ENCODE results near the gene PPP2R5E. TPM values are rescaled to one million over a fixed set of nuclear protein-coding genes. Genes with fewer than 3 reads are reported as not detected.
"Not testable (repeated sequence)": the region's sequence is repeated elsewhere in the genome, so short reads cannot be mapped to it uniquely, and the experiment has no call there.

The PPP2R5E gene
- total and polyA plus RNA-seq, 9 of the 15 experiments (the other 6 are each of a cell fraction or from before 2014, with no cell fraction given), result 4.2 to 30.3 (median 11.0) TPM

DNA sequence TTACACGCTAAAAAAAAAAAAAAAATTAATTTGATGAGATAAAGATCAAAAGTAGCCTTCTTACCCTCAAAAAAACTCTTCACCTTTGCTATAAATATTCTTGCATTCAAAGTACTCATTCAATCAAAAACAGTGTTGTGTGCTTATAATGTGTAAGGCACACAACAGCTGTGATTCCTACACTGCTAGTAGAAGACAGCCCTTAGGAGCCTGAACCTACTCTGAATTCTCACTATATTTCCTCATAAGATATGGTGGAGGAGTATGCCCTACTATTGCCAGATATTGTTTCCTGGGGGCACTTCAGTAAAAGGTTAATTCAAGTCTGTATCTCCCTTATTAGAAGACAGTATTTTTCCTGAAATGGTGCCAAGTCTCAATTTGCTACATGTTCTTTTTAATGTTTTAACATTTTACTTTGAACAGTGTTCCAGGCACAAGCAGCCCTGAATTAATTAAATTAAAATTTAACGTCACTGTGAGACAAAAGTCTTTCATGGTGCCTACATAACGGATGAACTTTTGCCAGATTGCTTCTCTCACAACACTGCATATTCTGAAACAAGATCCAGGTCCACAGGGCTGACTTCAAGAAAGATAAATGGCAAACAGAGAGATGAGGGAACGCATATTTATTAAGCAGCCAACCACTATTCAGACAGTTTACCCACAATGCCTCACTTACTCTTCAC lies 19.3 kb downstream of the PPP2R5E start:
- WGBS (ENCODE audit: insufficient coverage, low coverage, missing lambda C conversion rate), result 73% methylated on average over 4 of the region's 4 CpGs
- Histone ChIP-seq H3K9me1 (ENCODE audit: control insufficient read depth, insufficient read depth, low read length) (no peaks in the 10 kb centered on the region), H3K79me2 (ENCODE audit: control insufficient read depth, insufficient read depth, low read length) (peaks cover 14% of the 10 kb centered on the region), H3K4me3 (no peak overlapping the region), H3K9ac (ENCODE audit: insufficient read depth in 1 of 2, low read depth in 2 of 2, low read length in 2 of 2) (no peak overlapping the region), H3K4me2 (ENCODE audit: insufficient read depth, low read length) (no peak overlapping the region), H3K27ac (ENCODE audit: extremely low read depth, low read depth, low read length) (no peak overlapping the region), H3K4me1 (replicated peaks in 1 of 2; ENCODE audit: control insufficient read depth in 2 of 2, insufficient read depth in 2 of 2, low read length in 2 of 2) (peaks cover 0 to 4% of the 10 kb centered on the region in 2 experiments; a peak in 2 of 5 replicates), H2AFZ (ENCODE audit: low read depth, low read length) (no peak overlapping the region), H3K9me3 (replicated peaks; ENCODE audit: control insufficient read depth, insufficient read depth, low read depth, low read length) (no peaks in the 10 kb centered on the region), H3K27me3 (ENCODE audit: control insufficient read depth in 2 of 2, insufficient read depth in 2 of 2, low read length in 2 of 2) (no peaks in the 10 kb centered on the region), H3K36me3 (ENCODE audit: control insufficient read depth, insufficient read depth, low read length) (peaks cover 5% of the 10 kb centered on the region; the same call in 2 of the 3 replicates), H4K20me1 (replicated peaks; ENCODE audit: control insufficient read depth, insufficient read depth, low read length) (no peaks in the 10 kb centered on the region)
- POLR2A ChIA-PET, result no interaction called here
- no TSS peak for BruUV-seq (replicated peaks)
- intact Hi-C loops (cut with micrococcal nuclease) (no loop called here), in situ Hi-C loops (cut with MboI) (no loop called here)
- no peak for TF ChIP-seq FOXJ3 (CRISPR knock-in tag; IDR thresholded peaks at IDR 0.05)
- no peak for TF ChIP-seq TCF7 (IDR thresholded peaks at IDR 0.05; ENCODE audit: borderline replicate concordance)
- no peak for TF ChIP-seq POLR2B (IDR thresholded peaks at IDR 0.05; ENCODE audit: low read depth, partially characterized antibody)
- TF ChIP-seq, protein P1, sequence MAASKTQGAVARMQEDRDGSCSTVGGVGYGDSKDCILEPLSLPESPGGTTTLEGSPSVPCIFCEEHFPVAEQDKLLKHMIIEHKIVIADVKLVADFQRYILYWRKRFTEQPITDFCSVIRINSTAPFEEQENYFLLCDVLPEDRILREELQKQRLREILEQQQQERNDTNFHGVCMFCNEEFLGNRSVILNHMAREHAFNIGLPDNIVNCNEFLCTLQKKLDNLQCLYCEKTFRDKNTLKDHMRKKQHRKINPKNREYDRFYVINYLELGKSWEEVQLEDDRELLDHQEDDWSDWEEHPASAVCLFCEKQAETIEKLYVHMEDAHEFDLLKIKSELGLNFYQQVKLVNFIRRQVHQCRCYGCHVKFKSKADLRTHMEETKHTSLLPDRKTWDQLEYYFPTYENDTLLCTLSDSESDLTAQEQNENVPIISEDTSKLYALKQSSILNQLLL (CRISPR knock-in tag; IDR thresholded peaks at IDR 0.05; ENCODE audit: borderline replicate concordance), result no peak
- no peak for TF ChIP-seq PYGO2 (tag; IDR thresholded peaks at IDR 0.05)
- TF ChIP-seq BRD9 (IDR thresholded peaks at IDR 0.05; ENCODE audit: low read depth, partially characterized antibody), result no peak
- TF ChIP-seq CREB1 (IDR thresholded peaks at IDR 0.05), result no peak
- TF ChIP-seq CREB1 (CRISPR knock-in tag; IDR thresholded peaks at IDR 0.05), result no peak
- TF ChIP-seq RNF2 (IDR thresholded peaks at IDR 0.05), result no peak
- no peak for TF ChIP-seq MEF2A (IDR thresholded peaks at IDR 0.05; ENCODE audit: control insufficient read depth, low read depth, low read length)
- TF ChIP-seq CBFB (CRISPR knock-in tag; IDR thresholded peaks at IDR 0.05), result no peak
- TF ChIP-seq ZSCAN32 (CRISPR knock-in tag; IDR thresholded peaks at IDR 0.05), result no peak
- TF ChIP-seq, protein P2, sequence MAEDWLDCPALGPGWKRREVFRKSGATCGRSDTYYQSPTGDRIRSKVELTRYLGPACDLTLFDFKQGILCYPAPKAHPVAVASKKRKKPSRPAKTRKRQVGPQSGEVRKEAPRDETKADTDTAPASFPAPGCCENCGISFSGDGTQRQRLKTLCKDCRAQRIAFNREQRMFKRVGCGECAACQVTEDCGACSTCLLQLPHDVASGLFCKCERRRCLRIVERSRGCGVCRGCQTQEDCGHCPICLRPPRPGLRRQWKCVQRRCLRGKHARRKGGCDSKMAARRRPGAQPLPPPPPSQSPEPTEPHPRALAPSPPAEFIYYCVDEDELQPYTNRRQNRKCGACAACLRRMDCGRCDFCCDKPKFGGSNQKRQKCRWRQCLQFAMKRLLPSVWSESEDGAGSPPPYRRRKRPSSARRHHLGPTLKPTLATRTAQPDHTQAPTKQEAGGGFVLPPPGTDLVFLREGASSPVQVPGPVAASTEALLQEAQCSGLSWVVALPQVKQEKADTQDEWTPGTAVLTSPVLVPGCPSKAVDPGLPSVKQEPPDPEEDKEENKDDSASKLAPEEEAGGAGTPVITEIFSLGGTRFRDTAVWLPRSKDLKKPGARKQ (CRISPR knock-in tag; IDR thresholded peaks at IDR 0.05), result no peak
- TF ChIP-seq, protein P3, sequence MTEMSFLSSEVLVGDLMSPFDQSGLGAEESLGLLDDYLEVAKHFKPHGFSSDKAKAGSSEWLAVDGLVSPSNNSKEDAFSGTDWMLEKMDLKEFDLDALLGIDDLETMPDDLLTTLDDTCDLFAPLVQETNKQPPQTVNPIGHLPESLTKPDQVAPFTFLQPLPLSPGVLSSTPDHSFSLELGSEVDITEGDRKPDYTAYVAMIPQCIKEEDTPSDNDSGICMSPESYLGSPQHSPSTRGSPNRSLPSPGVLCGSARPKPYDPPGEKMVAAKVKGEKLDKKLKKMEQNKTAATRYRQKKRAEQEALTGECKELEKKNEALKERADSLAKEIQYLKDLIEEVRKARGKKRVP (CRISPR knock-in tag; IDR thresholded peaks at IDR 0.05), result no peak
- DNase-seq (ENCODE audit: extremely low read depth in 1 of 4, low spot score in 3 of 4) (no peak), FAIRE-seq (no peak), ATAC-seq (no peak)
- CTCF ChIA-PET (ENCODE audit: low intra/inter-chr PET ratio), result no interaction called here

DNA sequence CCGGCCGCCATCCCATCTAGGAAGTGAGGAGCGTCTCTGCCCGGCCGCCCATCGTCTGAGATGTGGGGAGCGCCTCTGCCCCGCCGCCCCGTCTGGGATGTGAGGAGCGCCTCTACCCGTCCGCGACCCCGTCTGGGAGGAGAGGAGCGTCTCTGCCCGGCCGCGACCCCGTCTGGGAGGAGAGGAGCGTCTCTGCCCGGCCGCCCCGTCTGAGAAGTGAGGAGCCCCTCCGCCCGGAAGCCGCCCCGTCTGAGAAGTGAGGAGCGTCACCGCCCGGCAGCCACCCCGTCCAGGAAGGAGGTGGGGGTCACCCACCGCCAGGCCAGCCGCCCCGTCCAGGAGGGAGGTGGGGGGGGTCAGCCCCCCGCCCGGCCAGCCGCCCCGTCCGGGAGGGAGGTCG lies 20.7 kb downstream of the PPP2R5E start:
- H3K36me3 ChIP-seq (ENCODE audit: control insufficient read depth, insufficient read depth, low read length); H3K27me3 ChIP-seq (ENCODE audit: control insufficient read depth in 2 of 2, insufficient read depth in 2 of 2, low read length in 2 of 2); H3K9ac ChIP-seq (ENCODE audit: insufficient read depth in 1 of 2, low read depth in 2 of 2, low read length in 2 of 2); H3K4me1 ChIP-seq (replicated peaks in 1 of 2; ENCODE audit: control insufficient read depth in 2 of 2, insufficient read depth in 2 of 2, low read length in 2 of 2); BruUV-seq (replicated peaks); CTCF ChIA-PET (ENCODE audit: low intra/inter-chr PET ratio); intact Hi-C loops (cut with micrococcal nuclease); in situ Hi-C loops (cut with MboI); ATAC-seq; FAIRE-seq; H3K4me2 ChIP-seq (ENCODE audit: insufficient read depth, low read length); POLR2A ChIA-PET; H3K9me1 ChIP-seq (ENCODE audit: control insufficient read depth, insufficient read depth, low read length); DNase-seq (ENCODE audit: extremely low read depth in 1 of 4, low spot score in 3 of 4); H3K4me3 ChIP-seq; H2AFZ ChIP-seq (ENCODE audit: low read depth, low read length); H3K9me3 ChIP-seq (replicated peaks; ENCODE audit: control insufficient read depth, insufficient read depth, low read depth, low read length); H3K27ac ChIP-seq (ENCODE audit: extremely low read depth, low read depth, low read length); H4K20me1 ChIP-seq (replicated peaks; ENCODE audit: control insufficient read depth, insufficient read depth, low read length): not testable (repeated sequence)
- peaks cover 16% of the 10 kb centered on the region for H3K79me2 ChIP-seq (ENCODE audit: control insufficient read depth, insufficient read depth, low read length)
- WGBS (ENCODE audit: insufficient coverage, low coverage, missing lambda C conversion rate), result no CpG with 5 or more reads among the region's 41 CpGs
